GM21526 (cell line): ENCODE data around the gene CARS1.
"Not testable (repeated sequence)": the region's sequence is repeated elsewhere in the genome, so short reads cannot be mapped to it uniquely, and the experiment has no call there.

Source experiments
- ATAC-seq: cut with Tn5 transposase; IDR thresholded peaks from one replicate; pipeline ENCODE4 v1.9.1; 2021; ENCODE audit warnings: moderate library complexity; ENCODE audit not compliant: unreplicated experiment, low FRiP score

CARS1 gene

DNA sequence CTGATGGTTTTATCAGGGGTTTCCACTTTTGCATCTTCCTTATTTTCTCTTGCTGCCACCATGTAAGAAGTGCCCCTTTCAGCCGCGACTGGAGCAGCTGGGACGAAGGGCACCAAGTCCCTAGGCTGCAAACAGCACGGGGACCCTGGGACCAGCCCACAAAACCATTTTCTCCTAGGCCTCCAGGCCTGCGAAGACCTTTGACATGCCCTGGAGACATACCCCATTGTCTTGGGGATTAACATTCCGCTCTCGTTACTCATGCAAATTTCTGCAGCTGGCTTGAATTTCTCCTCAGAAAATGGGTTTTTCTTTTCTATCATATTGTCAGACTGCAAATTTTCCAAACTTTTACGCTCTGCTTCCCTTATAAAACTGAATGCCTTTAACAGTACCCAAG is 6.7 kb upstream of the CARS1 start:
- ATAC-seq: not testable (repeated sequence)

DNA sequence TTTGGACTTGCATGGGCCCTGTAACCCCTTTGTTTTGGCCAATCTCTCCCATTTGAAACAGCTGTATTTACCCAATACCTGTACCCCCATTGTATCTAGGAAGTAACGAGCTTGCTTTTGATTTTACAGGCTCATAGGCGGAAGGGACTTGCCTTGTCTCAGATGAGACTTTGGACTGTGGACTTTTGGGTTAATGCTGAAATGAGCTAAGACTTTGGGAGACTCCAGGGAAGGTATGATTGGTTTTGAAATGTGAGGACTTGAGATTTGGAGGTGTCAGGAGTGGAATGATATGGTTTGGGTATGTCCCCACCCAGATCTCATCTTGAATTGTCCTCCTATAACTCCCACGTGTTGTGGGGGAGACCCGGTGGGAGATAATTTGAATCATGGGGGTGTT is 6.2 kb upstream of the CARS1 start:
- not testable (repeated sequence) for ATAC-seq

DNA sequence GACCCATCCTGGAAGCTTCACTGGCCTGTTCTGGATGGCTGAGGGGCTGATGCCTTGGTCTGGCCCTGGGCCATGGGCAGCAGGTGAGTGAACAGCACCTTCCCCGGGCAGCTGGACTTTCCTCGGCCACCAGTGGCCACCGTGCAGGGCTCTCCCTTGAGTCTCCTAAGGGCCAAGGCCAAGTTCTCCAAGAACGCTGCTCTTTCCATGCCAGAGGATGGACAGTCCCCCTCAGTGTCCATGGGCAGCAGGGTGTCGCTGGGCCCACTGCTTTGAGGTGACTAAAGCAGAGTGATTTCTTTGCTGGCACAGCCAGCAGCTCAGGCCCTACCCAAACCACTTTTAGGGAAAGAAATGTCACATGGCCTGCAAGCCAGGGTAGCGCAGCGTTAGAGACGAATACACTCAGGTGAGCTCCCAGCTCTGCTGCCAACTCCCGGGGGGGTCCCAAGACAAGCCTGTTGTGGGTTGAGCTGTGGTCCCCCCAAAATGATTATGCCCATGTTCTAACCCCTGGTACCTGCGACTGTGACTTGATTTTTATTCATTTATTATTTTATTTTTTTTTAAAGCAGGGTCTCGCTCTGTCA is 3.3 kb upstream of the CARS1 start:
- no peak for ATAC-seq

DNA sequence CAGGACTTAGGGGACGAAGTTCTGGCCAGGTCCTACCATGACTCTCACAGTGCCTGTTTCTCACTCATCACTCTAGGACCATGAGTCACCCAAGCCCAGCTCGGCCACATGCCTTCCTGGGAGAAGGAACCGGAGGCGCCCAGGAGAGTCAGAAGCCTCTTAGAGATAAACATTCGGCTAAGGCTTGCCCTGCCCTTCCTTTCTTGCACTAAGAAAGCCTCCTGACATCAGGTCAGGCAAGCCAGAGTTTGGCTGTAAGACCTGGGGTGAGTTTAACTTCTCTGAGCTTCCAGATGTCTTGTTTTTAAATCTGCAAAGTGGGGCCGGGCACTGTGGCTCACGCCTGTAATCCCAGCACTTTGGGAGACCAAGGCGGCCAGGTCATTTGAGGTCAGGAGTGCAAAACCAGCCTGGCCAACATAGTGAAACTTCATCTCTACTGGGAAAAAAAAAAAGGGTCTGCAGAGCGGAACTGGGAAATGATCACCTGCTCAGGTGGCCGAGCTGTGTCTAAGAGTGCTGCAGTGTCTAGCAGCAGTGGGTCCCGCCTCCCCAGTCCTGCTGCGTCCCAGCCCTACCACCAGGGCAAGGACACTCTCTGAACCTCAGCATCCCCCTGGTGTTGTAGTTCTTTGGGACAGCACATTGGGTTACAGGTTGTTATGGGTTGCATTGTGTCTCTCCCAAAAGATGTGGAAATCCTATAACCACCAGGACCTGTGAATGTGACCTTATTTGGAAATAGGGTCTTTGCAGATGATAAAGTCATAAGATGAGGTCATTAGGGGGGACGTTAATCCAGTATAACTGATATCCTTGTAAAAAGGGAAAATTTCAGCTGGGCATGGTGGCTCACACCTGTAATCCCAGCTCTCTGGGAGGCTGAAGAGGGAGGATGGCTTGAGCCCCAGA is 1.8 kb upstream of the CARS1 start:
- ATAC-seq: no peak

DNA sequence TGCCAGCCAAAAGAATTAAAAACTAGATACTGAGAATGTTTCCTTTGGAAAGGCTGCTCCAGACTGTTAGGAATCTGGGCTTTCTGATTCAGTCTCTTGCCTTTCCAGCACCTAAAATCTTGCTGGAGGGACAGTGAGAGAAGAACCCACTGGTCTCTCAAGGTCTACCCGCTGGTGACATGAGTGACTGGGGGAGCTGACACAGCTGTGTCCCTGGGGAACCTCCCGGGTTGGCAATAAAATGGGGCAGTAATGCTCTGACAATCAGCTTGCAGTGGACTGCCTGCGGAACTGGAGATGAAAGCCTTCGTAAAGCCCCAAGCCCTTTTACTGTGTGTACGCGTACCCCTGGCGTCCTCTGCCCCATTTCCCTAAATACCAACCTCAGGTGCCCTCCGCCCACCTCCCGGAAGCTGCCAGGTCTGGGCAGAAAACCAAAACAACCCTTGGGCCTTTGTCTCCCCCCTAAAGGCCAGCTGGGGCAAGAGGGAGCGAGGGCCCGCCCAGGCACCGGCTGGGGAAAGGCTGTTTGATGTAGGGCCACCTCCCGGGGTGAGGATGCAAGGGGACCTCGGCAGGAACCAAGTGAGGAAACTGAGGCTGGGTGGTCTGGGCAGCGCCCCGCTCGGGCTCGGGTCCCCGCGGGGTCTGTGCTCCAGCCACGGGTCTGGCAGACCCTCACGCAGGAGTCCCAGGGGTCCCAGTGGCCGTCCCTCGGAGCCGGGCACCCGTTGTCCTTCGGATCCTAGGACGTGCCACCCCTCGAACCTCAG is 741 bp downstream of the CARS1 start:
- no peak for ATAC-seq

DNA sequence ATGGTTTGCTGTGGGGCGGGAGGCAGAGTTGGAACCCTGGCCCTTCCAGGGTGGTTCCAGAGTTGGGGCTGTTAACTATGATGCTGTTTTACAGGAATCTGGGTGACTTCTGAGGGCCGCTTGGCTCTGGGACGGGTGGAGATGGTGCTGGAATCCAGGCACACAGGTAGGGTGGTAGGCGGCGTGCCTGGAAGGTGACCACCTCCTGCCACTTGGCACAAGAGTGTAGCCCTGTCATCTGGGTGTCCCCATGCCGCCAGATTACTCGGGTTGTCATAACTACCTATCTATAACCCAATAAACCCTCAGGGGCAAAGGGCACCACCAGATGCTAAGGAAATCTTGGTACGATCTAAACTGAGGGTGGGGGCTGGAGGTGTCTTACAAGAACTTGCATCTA is 1.3 kb downstream of the CARS1 start:
- ATAC-seq: no peak

DNA sequence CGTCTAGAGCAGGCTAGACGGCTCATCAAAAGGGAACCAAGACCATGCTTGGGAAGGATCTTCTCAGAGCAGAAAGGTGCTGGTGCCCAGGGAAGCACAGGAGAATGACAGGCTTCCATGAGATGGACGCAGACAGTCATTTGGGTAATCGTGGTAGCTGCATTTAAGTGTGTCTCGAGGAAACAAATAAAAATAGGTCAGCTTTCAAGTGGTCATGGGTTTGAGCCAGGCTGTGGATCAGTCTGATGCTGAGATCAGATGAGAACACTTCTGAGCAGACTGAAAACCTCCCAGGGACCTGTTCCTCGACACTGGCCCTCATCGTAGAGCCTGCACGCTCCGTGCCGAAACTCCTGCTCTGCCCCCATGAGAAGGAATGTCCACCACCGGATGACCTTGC is 4.7 kb downstream of the CARS1 start:
- ATAC-seq: no peak

DNA sequence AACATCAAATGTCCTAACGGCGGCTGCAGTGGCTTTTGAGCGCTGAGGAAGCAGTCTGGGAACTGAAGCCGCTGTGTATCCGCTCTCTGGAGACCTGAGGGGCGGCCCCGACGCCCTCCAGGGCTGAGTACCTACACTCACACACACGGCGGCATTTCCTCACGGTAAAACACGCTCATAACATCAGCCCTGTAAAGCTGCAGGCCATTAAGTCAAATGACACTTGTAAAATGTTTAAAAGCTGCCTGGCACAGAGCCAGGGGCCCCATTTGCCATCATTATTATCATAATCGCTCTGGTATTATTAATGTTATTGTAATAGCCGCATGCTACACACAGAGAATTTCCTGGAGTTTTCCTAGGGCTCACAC is 5.1 kb downstream of the CARS1 start:
- no peak for ATAC-seq

DNA sequence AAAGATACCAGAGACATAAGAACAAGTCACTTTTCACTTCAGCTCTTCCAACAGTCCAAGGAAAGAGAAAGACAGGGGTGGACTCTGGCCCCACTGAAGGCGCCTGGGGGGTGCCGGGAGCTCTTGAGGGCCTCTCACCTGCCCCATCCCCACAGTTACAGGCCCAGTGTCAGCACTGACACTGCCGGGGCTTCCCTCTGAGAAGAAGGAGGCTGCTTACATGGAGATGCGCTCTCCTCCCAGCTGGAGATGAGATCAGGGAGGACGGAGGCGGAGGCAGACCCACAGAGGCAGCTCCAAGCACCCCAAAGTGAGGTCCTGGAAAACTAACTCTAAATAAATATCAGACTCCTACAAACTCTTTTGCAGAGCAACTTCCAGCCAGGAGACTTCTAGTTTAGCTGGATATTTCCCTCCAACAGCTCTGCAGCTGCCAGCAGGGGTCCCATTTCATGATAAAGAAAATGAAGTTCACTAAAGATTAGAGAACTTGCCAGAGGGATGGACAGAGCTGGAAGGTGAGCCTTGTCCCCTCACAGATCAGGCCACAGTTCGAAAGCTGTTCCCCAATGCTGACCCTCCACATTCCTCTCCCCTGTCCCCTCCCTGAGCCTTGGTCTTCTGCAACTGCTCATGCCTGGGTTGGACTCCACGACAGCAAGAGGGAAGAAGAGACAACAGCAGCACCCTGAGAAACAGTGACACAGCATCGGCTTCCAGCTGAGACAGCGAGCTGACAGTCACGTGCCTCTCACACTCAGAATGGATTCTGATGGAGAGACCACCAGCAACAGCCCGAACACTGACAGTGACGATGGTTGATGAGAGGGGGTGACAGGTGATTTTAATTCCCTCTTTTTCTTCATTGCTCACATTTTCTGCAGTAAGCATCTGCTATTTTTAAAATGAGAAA is 5.8 kb downstream of the CARS1 start:
- no peak for ATAC-seq

DNA sequence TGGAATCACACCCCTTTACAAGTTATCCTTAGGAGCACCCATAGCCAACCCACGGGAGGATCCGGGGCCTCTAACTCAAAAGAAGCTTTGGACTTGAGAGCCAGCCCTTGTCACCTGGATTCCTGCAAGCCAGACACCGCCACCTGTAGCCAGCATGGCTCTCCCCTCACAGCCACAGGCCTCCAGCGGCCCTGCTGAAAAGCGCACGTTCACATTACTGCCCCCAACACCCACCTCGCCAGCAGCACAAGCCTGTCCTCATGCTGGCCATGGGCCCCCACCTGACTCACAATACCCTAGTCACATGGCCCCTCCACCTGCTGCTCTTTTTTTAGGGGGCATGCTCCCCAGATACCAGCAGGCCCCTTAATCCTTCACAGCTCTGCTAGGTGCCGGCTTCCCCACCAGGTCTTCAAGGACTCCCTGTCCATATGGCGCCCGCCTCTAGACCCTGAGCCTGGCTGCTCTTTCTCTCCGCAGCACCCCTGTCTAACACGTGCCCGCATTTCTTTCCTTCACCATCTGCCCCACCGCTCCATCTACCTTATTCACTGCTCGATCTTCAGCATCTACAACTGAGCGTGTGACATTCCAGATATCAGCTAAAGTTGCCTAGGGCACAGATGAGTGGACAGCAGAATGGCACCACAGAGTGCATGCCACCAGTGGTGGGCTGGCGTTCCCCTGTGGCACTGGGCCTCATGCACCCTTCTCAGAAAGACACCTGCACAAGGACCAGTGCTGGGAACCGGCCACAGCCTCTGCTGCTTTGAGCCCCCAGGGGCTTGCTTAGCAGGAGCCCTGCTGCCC is 6.6 kb downstream of the CARS1 start:
- no peak for ATAC-seq

DNA sequence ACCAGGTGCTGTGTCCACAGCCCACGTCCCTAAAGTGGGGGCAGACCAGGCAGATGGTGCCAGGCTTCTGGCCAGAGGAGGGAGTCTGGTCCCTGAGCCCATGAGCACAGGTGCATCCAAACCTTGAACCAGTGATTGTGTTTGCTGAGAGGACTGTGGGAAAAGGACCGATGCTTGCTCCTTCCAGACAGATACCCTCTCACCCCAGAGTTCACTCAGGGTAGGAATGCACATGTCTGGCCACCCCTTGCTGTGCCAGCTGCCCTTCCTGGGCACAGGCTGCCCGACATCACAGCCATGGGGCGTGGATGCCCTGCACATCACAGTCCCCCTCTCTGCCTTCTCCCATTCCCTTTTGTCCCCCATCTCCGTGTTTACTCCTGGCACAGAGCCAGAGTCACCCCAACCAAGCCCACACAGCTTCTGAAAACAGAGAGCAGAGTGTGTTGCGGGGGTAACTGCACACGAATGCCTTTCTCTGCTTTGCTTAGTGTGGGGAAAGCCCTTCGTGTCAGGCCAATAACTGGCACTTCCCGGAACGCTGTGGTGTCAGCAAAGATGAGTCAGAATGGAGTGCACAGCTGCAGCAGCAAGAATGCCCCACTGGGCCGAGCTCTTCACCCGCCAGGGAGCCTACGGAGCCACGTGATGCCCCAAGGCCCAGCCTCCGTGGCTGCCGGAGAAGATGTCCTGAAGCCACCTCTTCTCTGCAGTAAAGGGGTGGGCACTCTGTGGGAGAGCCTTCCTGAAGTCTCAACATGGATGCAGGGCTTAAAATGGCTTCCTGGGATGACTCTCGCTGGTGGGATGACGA is 7.6 kb downstream of the CARS1 start:
- peak; percentile 80 for ATAC-seq

DNA sequence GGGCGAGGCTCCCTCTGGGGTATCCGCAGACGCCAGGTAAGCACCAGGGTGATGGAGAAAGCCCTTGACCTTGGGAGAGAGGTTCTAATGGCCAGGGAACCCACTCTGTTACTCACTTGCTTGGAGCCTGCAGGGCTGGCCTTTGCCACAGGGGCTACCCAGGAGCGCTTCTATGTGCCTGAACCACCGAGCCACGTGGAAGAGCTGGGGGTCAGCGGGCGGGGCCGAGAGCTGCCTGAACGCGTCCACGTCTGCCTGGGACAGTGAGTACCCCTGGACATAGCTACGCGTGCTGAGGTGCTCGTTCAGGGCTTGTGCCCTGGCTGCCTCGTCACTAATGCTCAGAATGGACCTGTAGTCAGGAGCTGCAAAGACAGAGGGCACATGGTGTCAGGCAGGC is 9.6 kb downstream of the CARS1 start:
- ATAC-seq: no peak

DNA sequence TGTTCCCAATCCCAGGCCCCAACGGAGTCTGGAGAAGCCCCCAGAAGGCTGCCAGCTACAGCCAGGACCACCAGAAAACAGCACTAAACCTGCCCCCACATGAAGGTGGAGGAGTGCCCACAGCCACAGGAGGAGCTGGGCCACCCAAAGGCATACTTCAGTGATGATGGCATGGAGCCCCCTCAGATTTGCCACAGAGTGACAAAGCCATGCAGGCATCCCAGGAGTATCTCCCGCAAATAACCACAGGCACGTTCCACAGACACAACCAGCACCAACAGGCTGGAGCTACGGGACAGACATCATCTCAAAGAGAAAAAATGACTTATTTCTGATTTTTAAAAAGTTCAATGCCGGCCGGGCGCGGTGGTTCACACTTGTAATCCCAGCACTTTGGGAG is 10.6 kb downstream of the CARS1 start:
- ATAC-seq: no peak

DNA sequence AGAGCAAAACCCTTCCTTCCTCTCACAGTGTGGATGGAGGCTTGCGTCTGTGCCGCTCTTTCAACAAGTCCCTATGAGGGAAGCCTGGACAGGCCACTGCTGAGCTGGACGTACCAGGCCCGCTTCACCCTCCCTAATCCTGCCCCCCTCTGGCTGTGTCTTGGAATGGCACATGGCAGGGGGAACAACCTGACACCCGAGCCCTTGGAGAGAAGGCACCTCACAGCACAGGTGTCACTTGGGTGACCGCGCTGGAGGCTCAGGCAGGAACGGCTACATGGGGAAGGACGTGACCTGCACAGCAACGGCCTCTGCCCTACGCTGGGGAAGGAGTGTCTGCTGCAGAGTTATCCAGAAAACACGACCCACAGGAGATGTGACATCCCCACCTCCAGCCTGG is 11.0 kb downstream of the CARS1 start:
- ATAC-seq: no peak

DNA sequence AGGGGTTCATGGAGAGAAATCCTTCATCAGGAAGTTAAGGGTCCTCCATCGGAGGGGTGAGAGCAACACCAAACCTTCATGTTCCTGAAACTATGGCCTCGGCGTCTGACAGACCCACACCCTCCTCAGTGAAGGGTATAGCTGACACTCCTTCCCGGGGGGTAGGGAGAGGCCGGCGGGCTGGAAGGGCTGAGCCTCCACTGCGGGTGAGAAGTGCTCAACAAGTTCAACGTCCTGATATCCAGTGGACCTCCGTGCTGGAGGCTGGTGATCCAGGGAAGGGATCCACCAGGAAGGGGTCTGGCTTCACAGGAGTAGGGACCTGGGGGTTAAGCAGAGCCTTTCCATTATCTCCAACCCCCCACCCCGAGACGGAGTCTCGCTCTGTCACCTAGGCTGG is 12.3 kb downstream of the CARS1 start:
- no peak for ATAC-seq

DNA sequence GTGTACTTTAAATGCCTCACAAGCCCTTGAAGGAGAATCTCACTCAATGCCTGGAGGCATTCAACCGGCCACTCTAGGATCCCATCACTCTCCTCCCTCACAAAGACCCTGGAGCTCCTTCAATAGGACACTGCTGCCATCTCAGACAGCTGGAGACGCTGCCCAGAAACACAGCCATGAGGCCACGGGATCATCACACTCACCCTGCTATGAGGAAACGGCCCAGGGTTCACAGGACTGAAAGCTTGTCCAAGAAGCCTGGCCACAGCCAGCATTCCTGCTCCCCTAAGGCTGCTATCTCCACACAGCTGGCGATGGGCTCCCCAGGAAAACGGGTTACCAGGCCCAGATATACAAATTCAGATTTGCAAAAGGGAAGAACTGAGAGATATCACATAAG is 13.2 kb downstream of the CARS1 start:
- no peak for ATAC-seq

DNA sequence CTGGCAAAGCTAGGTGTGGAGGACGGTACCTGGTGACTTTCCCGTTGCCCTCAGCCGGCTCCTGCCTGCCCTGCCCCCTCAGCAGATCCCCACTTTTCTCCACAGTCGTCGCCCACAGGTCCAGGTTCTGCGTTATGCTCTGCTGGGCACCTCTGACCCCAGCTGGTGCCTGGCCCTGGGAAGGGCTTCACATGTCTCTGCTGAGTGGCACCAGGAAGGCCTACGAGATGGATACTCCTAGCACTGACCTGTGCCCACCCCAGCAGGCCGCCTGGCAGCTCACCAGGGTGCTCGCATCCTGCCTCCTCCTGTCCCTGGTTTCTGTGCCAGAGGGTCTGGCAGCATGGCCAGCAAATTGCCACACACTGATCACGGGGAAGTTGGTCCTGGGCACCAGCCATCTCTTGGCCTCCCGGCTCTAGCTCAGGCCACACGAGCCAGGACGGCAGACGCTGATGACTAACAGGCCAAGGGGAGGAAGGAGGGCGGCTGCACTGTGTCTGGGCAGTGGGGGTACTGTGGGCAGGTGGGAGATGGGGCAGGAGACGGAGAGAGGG is 13.8 kb downstream of the CARS1 start:
- ATAC-seq: no peak

DNA sequence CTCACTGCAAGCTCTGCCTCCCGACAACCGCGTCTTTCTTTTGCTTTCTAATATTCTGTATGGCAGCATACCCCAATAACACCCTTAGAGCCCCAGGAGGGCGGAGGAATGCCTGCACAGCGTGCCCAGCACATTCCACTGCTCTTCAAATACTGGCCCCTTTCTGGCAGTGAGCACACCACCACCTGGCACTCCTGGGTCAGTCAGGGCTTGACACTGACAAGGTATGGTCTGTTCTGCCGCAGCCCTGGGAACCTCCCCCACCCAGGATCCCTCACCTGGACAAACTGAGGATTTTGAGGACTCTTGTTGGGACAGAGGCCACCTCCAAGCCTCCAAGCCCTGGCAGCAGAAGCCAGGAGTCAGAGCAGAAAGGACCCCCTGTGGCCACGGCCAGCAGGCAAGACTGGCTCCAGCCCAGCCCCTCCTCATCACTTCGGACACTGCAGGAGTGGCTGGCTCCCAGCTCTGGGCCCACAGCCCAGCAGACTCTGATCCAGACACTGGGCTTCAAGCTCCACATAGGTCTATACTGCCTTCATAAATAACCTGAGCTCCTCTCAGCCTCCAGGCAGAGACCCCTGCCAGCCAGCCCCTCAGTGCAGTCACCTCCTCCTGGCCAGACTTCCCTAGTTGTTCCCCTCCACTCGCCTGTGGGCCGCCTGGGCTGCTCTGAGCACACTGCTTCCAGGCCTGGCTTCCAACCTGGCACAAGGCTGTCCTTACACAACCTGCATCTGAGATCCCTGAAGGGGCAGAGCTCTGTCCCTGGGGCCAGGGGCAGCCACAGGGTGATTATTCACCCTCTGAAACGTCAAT is 14.5 kb downstream of the CARS1 start:
- no peak for ATAC-seq
